ENCODE data around the gene NUP42. TPM values are rescaled to one million over a fixed set of nuclear protein-coding genes. Genes with fewer than 3 reads are reported as not detected.

The NUP42 gene
- total RNA-seq, 1 experiment from 2014 or later: 48.6 TPM

- CTCF ChIA-PET: no interaction called here
- DNase-seq: no peak
Observed at GRCh38 chr7:23158546-23158945, 23.3 kb upstream of the NUP42 start.

GRCh38 chr7:23161482-23161881, 20.4 kb upstream of the NUP42 start:
- H3K9me2 ChIP-seq (replicated peaks; ENCODE audit: low read length): no peaks in the 10 kb centered on the region
- H3K4me2 ChIP-seq (ENCODE audit: low read length): no peak overlapping the region
- POLR2A ChIA-PET (ENCODE audit: unreplicated experiment): no interaction called here
- no peak overlapping the region for H3K4me3 ChIP-seq (ENCODE audit: low read length)
- intact Hi-C loops (cut with micrococcal nuclease): no loop called here
- no peaks in the 10 kb centered on the region for H3K36me3 ChIP-seq (ENCODE audit: low read depth, low read length)
- no peaks in the 10 kb centered on the region for H4K20me1 ChIP-seq (ENCODE audit: low read length)
- H2AFZ ChIP-seq (ENCODE audit: low read length): no peak overlapping the region
- ATAC-seq (no peak), DNase-seq (no peak)
- H3K9me3 ChIP-seq (ENCODE audit: low read length): no peaks in the 10 kb centered on the region
- TF ChIP-seq EZH2phosphoT487 (IDR thresholded peaks at IDR 0.05; ENCODE audit: borderline replicate concordance, low read length) (no peak), EZH2 (IDR thresholded peaks at IDR 0.05; ENCODE audit: low read length, unreplicated experiment) (no peak), CTCF (conservative IDR thresholded peaks at IDR 0.05; ENCODE audit: low read depth, low read length) (no peak)
- CTCF ChIA-PET: no interaction called here
- H3K79me2 ChIP-seq (ENCODE audit: low read length): no peaks in the 10 kb centered on the region
- H3K27me3 ChIP-seq (ENCODE audit: low read length): no peaks in the 10 kb centered on the region
- H3K4me1 ChIP-seq (ENCODE audit: insufficient read depth, low read length): no peaks in the 10 kb centered on the region
- no peaks in the 10 kb centered on the region for H3F3A ChIP-seq (ENCODE audit: low read length, unreplicated experiment)
- BruUV-seq (replicated peaks): no TSS peak
- no peak overlapping the region for H3K9ac ChIP-seq (ENCODE audit: low read length)
- no peak overlapping the region for H3K27ac ChIP-seq (ENCODE audit: low read length)

More at GRCh38 chr7:23158546-23158945, 23.3 kb upstream of the NUP42 start:
- H3K36me3 ChIP-seq (ENCODE audit: low read depth, low read length): no peaks in the 10 kb centered on the region
- ATAC-seq: no peak
- H3K9me2 ChIP-seq (replicated peaks; ENCODE audit: low read length): no peaks in the 10 kb centered on the region
- no peak overlapping the region for H3K4me3 ChIP-seq (ENCODE audit: low read length)
- no peaks in the 10 kb centered on the region for H3F3A ChIP-seq (ENCODE audit: low read length, unreplicated experiment)
- H3K79me2 ChIP-seq (ENCODE audit: low read length): no peaks in the 10 kb centered on the region
- no TSS peak for BruUV-seq (replicated peaks)
- no peak overlapping the region for H3K27ac ChIP-seq (ENCODE audit: low read length)
- H3K4me2 ChIP-seq (ENCODE audit: low read length): no peak overlapping the region
- H4K20me1 ChIP-seq (ENCODE audit: low read length): no peaks in the 10 kb centered on the region
- H3K4me1 ChIP-seq (ENCODE audit: insufficient read depth, low read length): no peaks in the 10 kb centered on the region
- no peak overlapping the region for H2AFZ ChIP-seq (ENCODE audit: low read length)
- POLR2A ChIA-PET (ENCODE audit: unreplicated experiment): no interaction called here
- H3K9me3 ChIP-seq (ENCODE audit: low read length): no peaks in the 10 kb centered on the region
- no peaks in the 10 kb centered on the region for H3K27me3 ChIP-seq (ENCODE audit: low read length)
- intact Hi-C loops (cut with micrococcal nuclease): no loop called here
- no peak overlapping the region for H3K9ac ChIP-seq (ENCODE audit: low read length)
- TF ChIP-seq CTCF (conservative IDR thresholded peaks at IDR 0.05; ENCODE audit: low read depth, low read length) (no peak), EZH2phosphoT487 (IDR thresholded peaks at IDR 0.05; ENCODE audit: borderline replicate concordance, low read length) (no peak), EZH2 (IDR thresholded peaks at IDR 0.05; ENCODE audit: low read length, unreplicated experiment) (no peak)

- Histone ChIP-seq H3K27me3 (ENCODE audit: low read length) (no peaks in the 10 kb centered on the region), H3K79me2 (ENCODE audit: low read length) (no peaks in the 10 kb centered on the region), H2AFZ (ENCODE audit: low read length) (no peak overlapping the region), H3K27ac (ENCODE audit: low read length) (no peak overlapping the region), H3K4me1 (ENCODE audit: insufficient read depth, low read length) (no peaks in the 10 kb centered on the region), H3F3A (ENCODE audit: low read length, unreplicated experiment) (no peaks in the 10 kb centered on the region), H3K9ac (ENCODE audit: low read length) (no peak overlapping the region), H3K36me3 (ENCODE audit: low read depth, low read length) (no peaks in the 10 kb centered on the region), H3K4me3 (ENCODE audit: low read length) (no peak overlapping the region), H3K4me2 (ENCODE audit: low read length) (no peak overlapping the region), H3K9me2 (replicated peaks; ENCODE audit: low read length) (no peaks in the 10 kb centered on the region), H3K9me3 (ENCODE audit: low read length) (no peaks in the 10 kb centered on the region), H4K20me1 (ENCODE audit: low read length) (no peaks in the 10 kb centered on the region)
- ATAC-seq (no peak), DNase-seq (no peak)
- POLR2A ChIA-PET (ENCODE audit: unreplicated experiment): no interaction called here
- intact Hi-C loops (cut with micrococcal nuclease): no loop called here
- TF ChIP-seq EZH2phosphoT487 (IDR thresholded peaks at IDR 0.05; ENCODE audit: borderline replicate concordance, low read length) (no peak), EZH2 (IDR thresholded peaks at IDR 0.05; ENCODE audit: low read length, unreplicated experiment) (no peak), CTCF (conservative IDR thresholded peaks at IDR 0.05; ENCODE audit: low read depth, low read length) (no peak)
- CTCF ChIA-PET: no interaction called here
- BruUV-seq (replicated peaks): no TSS peak
Observed at GRCh38 chr7:23164846-23165245, 17.0 kb upstream of the NUP42 start.

Data from PC-3 (cell line).